HG03460 (cell line): Measurements from ENCODE around the gene FOXR1.
"Not testable (repeated sequence)": the region's sequence is repeated elsewhere in the genome, so short reads cannot be mapped to it uniquely, and the experiment has no call there.

Experiments
- ATAC-seq: cut with Tn5 transposase; IDR thresholded peaks from one replicate; pipeline ENCODE4 v1.9.1; 2021; ENCODE audit not compliant: unreplicated experiment

The FOXR1 gene

DNA sequence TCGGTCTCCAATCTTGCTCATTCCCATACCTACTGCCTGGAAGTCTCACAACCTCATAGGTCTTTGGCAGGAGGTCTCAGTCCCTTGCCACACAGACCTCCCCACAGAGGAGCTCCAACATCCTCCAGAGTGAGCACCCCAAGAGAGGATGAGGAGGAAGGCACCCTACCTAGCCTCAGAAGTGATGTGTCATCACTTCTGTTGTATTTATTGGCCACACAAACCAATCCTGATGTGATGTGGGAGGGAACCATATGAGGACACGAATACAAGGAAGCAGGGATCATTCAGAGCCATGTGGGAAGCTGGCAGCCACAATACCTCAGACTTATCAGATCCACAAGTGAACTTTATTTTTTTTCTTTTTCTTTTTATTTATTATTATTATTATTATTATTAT is 24.5 kb upstream of the FOXR1 start:
- no peak for ATAC-seq

DNA sequence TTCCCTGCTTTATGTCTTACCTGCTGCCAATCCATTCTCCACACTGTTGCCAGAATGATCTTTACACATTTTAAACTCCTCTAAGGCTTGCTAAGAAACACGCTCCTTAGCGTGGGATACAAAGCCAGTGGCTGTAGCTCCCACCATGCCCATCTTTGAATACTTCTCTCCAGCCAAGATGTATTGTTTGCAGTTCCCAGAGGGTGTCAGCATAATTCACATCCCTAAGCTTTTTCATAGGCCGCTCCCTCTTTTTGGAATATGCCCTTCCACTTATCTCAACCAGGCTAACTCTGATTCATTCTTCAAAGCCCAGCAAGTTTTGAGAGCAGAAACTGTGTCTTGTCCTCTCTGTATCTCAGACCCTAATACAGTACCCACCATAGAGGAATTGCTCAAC is 23.6 kb upstream of the FOXR1 start:
- ATAC-seq = no peak

DNA sequence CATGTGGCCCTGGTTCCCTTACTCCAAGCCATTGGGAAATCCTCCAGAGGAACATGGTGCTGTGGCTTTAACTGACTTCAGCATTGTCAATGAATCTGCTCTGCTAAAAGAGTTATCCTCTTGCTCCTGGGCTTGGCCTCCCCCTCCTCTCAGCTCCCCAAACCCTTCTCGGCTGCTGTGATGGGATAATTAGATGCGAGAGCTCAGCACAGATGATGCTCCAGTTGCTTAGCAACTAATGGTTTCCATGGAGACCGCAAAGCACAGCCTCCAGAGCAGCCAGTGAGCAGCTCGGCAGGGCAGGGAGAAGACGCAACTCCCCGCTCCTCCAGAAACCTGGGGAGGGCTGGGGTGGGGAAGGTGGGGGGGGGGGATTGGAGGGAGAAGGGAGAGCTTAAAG is 18.3 kb upstream of the FOXR1 start:
- no peak for ATAC-seq

DNA sequence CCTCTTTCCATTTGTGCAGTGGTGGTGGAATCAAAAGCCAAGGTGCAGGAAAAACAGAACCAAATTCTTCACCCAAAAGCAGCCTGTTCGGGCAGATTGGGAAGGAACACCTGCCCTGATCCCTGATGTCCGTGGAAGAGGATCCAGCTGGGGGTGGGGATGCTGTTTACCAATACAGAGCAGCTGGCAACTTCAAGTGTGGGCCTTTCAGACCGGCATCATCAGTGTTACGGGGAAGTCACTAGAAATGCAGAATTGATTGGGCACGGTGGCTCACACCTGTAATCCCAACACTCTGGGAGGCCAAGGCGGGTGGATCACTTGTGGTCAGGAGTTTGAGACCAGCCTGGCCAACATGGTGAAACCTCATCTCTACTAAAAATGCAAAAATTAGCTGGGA is 17.6 kb upstream of the FOXR1 start:
- not testable (repeated sequence) for ATAC-seq

DNA sequence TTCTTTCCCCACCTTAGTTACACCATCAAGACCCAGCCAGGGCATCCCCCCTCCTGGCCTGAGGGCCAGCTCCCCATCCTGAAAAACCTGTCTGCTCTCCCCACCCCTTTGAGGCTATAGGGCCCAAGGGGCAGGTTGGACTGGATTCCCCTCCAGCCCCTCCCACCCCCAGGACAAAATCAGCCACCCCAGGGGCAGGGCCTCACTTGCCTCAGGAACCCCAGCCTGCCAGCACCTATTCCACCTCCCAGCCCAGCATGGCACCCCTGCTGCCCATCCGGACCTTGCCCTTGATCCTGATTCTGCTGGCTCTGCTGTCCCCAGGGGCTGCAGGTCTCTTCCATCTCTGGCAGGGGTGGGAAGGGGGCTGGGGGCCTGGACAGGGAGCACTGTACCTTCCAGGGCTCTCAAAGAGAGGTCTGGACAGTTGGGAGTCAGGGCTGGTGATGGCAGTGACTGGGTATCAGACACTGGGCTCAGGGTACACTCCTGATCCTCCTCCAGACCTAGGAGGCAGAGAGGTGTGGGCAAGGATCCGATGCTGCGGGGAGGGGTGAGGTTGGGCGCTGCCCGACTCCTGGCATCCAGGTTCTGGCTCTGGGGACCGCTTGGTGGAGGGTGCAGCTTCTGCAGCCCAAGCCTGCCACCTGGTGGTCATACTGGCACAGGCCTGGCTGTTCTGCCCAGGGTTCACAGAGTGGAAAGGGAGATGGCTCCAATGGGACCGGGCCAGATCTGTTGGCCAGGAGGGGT is 15.3 kb upstream of the FOXR1 start, which contains the start of gene UPK2:
UPK2 (plus strand) TSS at position 205 of the 753 bp plus-strand sequence; CDS start at position 258, 53 bp downstream.
- no peak for ATAC-seq

DNA sequence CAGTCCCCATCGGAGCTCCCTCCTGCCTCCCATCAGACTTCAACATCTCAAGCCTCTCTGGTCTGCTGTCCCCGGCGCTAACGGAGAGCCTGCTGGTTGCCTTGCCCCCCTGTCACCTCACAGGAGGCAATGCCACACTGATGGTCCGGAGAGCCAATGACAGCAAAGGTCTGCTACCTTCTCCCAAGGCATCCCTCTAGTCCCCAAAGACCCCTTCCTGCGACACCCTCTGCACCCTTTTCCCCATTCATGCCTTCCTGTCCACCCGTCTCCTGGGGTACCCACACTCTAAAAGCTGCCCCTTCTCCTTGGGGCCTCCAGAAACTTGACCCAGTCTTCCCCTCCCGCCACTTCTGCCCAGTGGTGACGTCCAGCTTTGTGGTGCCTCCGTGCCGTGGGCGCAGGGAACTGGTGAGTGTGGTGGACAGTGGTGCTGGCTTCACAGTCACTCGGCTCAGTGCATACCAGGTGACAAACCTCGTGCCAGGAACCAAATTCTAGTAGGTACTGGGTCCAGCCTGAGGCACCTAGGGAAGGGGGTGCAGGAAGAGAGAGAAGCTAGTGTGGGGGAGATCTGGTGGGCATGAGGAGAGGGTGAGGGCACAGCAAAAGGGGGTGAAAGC is 14.6 kb upstream of the FOXR1 start:
- ATAC-seq = no peak

DNA sequence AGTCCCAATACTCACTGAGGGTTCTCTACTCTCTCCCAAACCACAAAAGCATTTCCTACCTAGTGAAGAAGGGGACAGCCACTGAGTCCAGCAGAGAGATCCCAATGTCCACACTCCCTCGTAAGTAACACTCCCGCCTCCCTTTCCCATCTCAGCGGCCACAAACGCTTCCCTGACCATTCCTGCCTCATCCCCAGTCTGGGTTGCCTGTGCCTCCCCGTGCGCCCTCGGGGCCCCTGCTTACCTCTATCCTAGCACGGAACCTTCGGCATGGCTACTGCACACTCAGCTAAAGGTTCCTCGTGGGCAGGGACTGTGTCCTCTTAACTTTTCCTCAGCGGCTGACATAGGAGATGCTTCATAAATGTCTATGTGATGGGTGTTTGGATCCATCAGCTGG is 14.0 kb upstream of the FOXR1 start:
- ATAC-seq = no peak

GRCh38 chr11:118957968-118958367 is 13.6 kb upstream of the FOXR1 start:
- ATAC-seq = no peak

GRCh38 chr11:118958577-118958976 is 13.0 kb upstream of the FOXR1 start:
- ATAC-seq = no peak

- ATAC-seq = no peak
These were observed 10.4 kb upstream of the FOXR1 start for GRCh38 chr11:118961189-118961588.

DNA sequence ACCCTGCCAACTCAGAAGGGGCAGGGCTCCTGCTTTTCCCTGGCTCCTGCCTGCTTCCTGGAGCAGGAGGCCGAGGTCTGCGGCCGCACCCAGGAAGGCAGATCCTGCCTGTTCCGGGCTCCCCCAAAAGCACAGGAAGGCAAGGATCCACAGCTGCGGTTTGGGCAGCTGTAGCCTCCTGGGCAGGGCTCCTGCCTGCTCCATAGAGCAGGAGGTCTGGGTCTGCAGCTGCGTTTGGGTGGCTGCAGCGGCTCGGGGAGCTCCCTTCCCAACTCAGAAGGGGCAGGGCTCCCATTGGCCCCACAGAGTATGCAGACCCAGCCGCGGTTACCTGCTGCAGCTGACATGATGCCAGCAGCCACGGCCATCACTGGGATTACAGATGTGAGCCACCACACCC is 10.0 kb upstream of the FOXR1 start:
- no peak for ATAC-seq

DNA sequence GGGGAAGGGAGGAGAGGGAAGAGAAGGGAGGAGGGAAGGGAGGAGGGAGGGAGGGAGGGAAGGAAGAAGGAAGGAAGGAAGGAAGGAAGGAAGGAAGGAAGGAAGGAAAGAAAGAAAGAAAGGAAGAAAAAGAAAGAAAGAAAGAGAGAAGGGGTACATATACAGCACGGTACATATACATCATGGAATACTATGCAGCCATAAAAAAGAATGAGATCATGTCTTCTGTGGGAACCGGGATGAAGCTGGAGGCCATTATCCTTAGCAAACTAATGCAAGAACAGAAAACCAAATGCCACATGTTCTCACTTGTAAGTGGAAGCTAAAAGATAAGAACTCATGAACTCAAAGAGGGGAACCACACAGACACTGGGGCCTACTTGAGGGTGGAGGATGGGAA is 2.1 kb upstream of the FOXR1 start:
- ATAC-seq = not testable (repeated sequence)

GRCh38 chr11:118973985-118974384 is 2.4 kb downstream of the FOXR1 start:
- ATAC-seq = no peak

DNA sequence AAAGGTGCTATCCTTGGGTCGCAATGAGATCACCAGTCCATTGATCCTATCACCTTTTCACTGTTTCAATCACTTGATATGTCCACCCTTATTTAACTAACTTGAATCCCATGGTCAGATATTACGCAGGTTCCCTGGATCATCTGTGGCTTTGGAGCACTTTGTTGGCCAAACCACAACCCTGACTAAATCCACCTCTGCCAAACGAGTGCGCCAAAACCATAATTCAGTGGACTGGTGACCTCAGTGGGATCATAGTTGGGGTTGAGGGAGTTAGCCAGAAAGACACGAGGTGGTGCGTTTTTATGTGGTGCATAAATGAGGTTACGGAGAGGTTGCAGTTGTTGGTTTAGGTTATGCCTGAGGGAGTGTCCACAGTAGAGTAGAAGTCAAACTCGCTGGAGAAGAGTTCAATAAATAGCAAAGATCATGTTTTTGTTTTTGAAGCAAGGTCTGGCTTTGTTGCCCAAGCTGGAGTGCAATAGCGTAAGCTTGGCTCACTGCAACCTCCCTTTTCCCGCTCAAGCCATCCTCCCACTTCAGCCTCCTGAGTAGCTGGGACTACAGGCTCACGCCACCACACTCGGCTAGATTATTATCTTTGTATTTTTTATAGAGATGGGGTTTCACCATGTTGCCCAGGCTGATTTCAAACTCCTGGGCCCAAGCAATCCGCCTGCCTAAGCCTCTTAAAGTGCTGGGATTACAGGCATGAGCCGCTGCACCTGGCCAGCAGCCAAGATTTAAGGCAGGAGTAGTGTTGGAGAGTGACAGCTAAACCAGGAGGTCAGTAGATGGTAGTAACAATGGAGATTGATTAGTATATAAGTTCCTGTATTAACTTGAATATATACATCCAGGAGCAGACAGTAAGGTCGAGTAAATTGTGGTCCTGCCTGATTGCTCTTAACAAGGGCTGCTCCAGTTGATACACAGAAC is 4.5 kb downstream of the FOXR1 start:
- no peak for ATAC-seq

- ATAC-seq = no peak
These were observed 7.9 kb downstream of the FOXR1 start for GRCh38 chr11:118979434-118979833.

DNA sequence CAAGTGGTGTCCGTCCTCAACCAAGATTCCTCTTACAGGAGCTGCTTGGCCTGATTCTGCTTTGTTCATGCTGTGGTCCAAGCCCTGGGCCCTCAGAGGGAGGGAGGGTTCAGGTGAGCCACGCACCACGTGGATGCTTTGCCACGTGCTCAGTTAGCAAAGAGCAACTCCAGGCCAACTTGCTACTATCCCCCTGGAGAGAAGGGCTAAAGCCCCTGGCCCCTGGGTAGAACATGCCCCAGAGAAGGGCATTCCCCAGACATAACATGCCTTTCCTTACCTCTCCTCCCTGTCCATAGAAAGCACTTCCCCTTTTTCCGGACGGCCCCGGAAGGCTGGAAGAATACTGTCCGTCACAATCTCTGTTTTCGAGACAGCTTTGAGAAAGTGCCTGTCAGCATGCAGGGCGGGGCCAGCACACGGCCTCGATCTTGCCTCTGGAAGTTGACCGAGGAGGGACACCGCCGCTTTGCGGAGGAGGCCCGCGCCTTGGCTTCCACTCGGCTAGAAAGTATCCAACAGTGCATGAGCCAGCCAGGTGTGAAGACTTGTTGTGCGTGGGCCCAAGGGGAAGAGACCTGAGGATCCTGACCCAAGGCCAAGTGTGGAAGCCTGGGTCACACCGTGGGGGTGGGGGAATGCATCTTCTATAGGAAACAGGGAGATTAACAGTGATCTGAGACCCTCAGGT is 8.8 kb downstream of the FOXR1 start:
- no peak for ATAC-seq

GRCh38 chr11:118984337-118984736 is 12.8 kb downstream of the FOXR1 start:
- not testable (repeated sequence) for ATAC-seq

GRCh38 chr11:118984825-118985224 is 13.3 kb downstream of the FOXR1 start:
- no peak for ATAC-seq

DNA sequence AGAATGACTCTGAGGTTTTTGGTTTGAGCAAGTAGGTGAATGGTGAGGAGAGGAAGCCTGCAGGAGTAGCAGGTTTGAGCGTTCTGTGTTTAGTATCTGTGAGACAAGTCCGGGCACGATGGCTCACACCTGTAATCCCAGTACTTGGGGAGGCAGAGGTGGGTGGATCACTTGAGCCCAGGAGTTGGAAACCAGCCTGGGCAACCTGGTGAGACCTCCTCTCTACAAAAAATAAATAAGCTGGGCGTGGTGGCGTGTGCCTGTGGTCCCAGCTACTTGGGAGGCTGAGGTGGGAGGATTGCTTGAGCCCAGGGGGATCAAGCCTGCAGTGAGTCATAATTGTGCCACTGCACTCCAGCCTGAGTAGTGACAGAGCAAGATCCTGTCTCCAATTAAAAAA is 16.7 kb downstream of the FOXR1 start:
- ATAC-seq = no peak

DNA sequence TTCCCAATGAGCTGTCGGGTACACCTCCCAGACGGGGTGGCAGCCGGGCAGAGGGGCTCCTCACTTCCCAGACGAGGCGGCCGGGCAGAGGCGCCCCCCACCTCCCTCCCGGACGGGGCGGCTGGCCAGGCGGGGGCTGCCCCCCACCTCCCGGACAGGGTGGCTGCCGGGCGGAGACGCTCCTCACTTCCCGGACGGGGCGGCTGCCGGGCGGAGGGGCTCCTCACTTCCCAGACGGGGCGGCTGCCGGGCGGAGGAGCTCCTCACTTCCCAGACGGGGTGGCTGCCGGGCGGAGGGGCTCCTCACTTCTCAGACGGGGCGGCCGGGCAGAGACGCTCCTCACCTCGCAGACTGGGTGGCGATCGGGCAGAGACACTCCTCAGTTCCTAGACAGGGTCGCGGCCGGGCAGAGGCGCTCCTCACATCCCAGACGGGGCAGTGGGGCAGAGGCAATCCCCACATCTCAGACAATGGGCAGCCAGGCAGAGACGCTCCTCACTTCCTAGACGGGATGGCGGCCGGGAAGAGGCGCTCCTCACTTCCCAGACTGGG is 20.0 kb downstream of the FOXR1 start:
- ATAC-seq = not testable (repeated sequence)
